A673 (cell line): Measurements from ENCODE around the gene GPT2. TPM values are rescaled to one million over a fixed set of nuclear protein-coding genes. Genes with fewer than 3 reads are reported as not detected.

Experiments
- Bru-seq: library from RNA; stranded (reverse); fragments of 400-500 nt; gene quantifications from one replicate; lab custom pipeline; 2021; lab: Mats Ljungman, UMichigan
- BruChase-seq, 2 experiments: library from RNA; stranded (reverse); fragments of 400-500 nt; gene quantifications; one replicate each; lab custom pipeline; 2021; lab: Mats Ljungman, UMichigan
- BruUV-seq: library from RNA; stranded (reverse); fragments of 400-500 nt; replicated peaks from 2 replicates; lab custom pipeline; 2021; lab: Mats Ljungman, UMichigan
- CTCF ChIA-PET: fragments of 300-600 bp; sonication (Branson Sonifier 250); formaldehyde crosslinking; loops from one replicate; lab custom pipeline; 2022; ENCODE audit warnings: antibody characterized with exemption; lab: Charles Lee
- POLR2A ChIA-PET: fragments of 300-600 bp; sonication (Branson Sonifier 250); formaldehyde crosslinking; loops from one replicate; lab custom pipeline; 2022; ENCODE audit warnings: antibody characterized with exemption; ENCODE audit not compliant: low non-redundant PET; lab: Charles Lee
- DNase-seq: peaks from one replicate; pipeline ENCODE4 v3.0.0-alpha.2; 2015; ENCODE audit warnings: low spot score
- H3K27ac ChIP-seq: fragments of 200-600 bp; sonication (generic); 2 replicates; pipeline ENCODE4 v1.5.1; 2016; ENCODE audit warnings: mixed run types, low read depth, mild to moderate bottlenecking, mixed read lengths, antibody characterized with exemption, low read length; ENCODE audit not compliant: poor library complexity, severe bottlenecking
- H3K27me3 ChIP-seq: fragments of 200-600 bp; sonication (generic); replicated peaks from 2 replicates; pipeline ENCODE4 v1.6.1; 2017; ENCODE audit warnings: mixed run types, low read depth, mild to moderate bottlenecking, mixed read lengths, antibody characterized with exemption, low read length; ENCODE audit not compliant: insufficient read depth, poor library complexity
- H3K36me3 ChIP-seq: fragments of 200-600 bp; sonication (generic); 2 replicates; pipeline ENCODE4 v1.6.1; 2016; ENCODE audit warnings: mixed run types, mild to moderate bottlenecking, mixed read lengths, antibody characterized with exemption, low read length; ENCODE audit not compliant: insufficient read depth, poor library complexity, severe bottlenecking
- H3K4me1 ChIP-seq: fragments of 200-600 bp; sonication (generic); 2 replicates; pipeline ENCODE4 v1.6.1; 2017; ENCODE audit warnings: mixed run types, mild to moderate bottlenecking, mixed read lengths, antibody characterized with exemption, low read length; ENCODE audit not compliant: insufficient read depth, poor library complexity, severe bottlenecking
- H3K4me3 ChIP-seq: fragments of 200-600 bp; sonication (generic); 2 replicates; pipeline ENCODE4 v1.5.1; 2016; ENCODE audit warnings: low read depth, mixed run types, mild to moderate bottlenecking, mixed read lengths, low read length; ENCODE audit not compliant: poor library complexity, severe bottlenecking
- H3K9me3 ChIP-seq: fragments of 200-600 bp; sonication (generic); 2 replicates; pipeline ENCODE4 v1.6.1; 2016; ENCODE audit warnings: mixed run types, low read depth, mild to moderate bottlenecking, mixed read lengths, antibody characterized with exemption, low read length; ENCODE audit not compliant: poor library complexity, severe bottlenecking
- CTCF ChIP-seq: fragments of 300-800, 200-600 bp; sonication (generic); conservative IDR thresholded peaks from 2 replicates; pipeline ENCODE4 v1.5.1; 2017; ENCODE audit warnings: low read depth, mild to moderate bottlenecking, antibody characterized with exemption, low read length, moderate library complexity, mixed read lengths
- EZH2 ChIP-seq: fragments of 200-600 bp; sonication (generic); IDR thresholded peaks from 2 replicates; pipeline ENCODE4 v1.6.1; 2017; ENCODE audit warnings: borderline replicate concordance, low read depth, mild to moderate bottlenecking, mixed read lengths, antibody characterized with exemption, low read length; ENCODE audit not compliant: poor library complexity, severe bottlenecking
- intact Hi-C: fragments of 100-400 bp; cut with micrococcal nuclease; formaldehyde crosslinking; loops from one replicate; pipeline ENCODE4 v1.10.0; 2022; ENCODE audit not compliant: unreplicated experiment
- long read RNA-seq: library from polyadenylated mRNA; stranded (forward); transcript quantifications from one replicate; pipeline ENCODE4 v2.0.0, GENCODE V29; 2022
- total RNA-seq: library from RNA; stranded (reverse); gene quantifications from 2 replicates; pipeline ENCODE4 v1.2.3, GENCODE V29; 2021

The GPT2 gene
- 38.8 and 53.7 TPM in 2 replicates for total RNA-seq
- percentile 64 among the genes with signal in this experiment for Bru-seq, nascent RNA
- percentile 68 among the genes with signal in this experiment for BruChase-seq, experiment 1, labeled RNA remaining after a 2-hour chase
- percentile 69 among the genes with signal in this experiment for BruChase-seq, experiment 2, labeled RNA remaining after a 6-hour chase
- long read RNA-seq, transcript GPT2-205 (3 exons, 3,205 nt) = minor isoform, 6 of 177 reads
- long read RNA-seq, transcript GPT2-201 (12 exons, 3,984 nt) = major isoform, 136 of 177 reads
- long read RNA-seq, partial matches to known transcripts = 9 of 177 reads
- long read RNA-seq, other reads (novel, unspliced or antisense) = 25 of 177 reads

GRCh38 chr16:46883690-46884512 is at the start of gene GPT2:
TSS of gene GPT2 (plus strand) at chr16:46884362. CDS start at chr16:46884716, 354 bp downstream.
- Histone ChIP-seq H3K27me3 (no peaks in the 10 kb centered on the region), H3K36me3 (no peaks in the 10 kb centered on the region), H3K9me3 (no peaks in the 10 kb centered on the region), H3K4me3 (peak within 1 kb of the TSS; percentile 96), H3K27ac (peak within 1 kb of the TSS; percentile 80), H3K4me1 (peaks cover 21% of the 10 kb centered on the region)
- BruUV-seq = no TSS peak
- CTCF ChIA-PET = no interaction called here
- DNase-seq = peak; percentile 92
- intact Hi-C loops = no loop called here
- POLR2A ChIA-PET = interaction anchor here (0.5 to 0.6 kb wide), 2 partner anchors 54 to 290 kb away, joined by 4 to 6 read pairs; no protein-coding TSS in a partner anchor
- TF ChIP-seq CTCF = no peak
- no peak for TF ChIP-seq EZH2

GRCh38 chr16:46836534-46837530 is 47.3 kb upstream of the GPT2 start:
- ChIA-PET POLR2A (no interaction called here), CTCF (no interaction called here)
- no peak for TF ChIP-seq EZH2
- no peak for TF ChIP-seq CTCF
- H3K27me3 ChIP-seq = no peaks in the 10 kb centered on the region
- H3K4me1 ChIP-seq = peaks cover under 1% of the 10 kb centered on the region
- BruUV-seq = no TSS peak
- DNase-seq = no peak
- H3K4me3 ChIP-seq = no peak overlapping the region
- intact Hi-C loops = no loop called here
- no peak overlapping the region for H3K27ac ChIP-seq
- no peaks in the 10 kb centered on the region for H3K9me3 ChIP-seq
- H3K36me3 ChIP-seq = no peaks in the 10 kb centered on the region

GRCh38 chr16:46839986-46840443 is 44.1 kb upstream of the GPT2 start:
- ChIA-PET POLR2A (no interaction called here), CTCF (no interaction called here)
- DNase-seq = no peak
- BruUV-seq = no TSS peak
- Histone ChIP-seq H3K9me3 (no peaks in the 10 kb centered on the region), H3K27me3 (no peaks in the 10 kb centered on the region), H3K4me1 (no peaks in the 10 kb centered on the region), H3K27ac (no peak overlapping the region), H3K36me3 (no peaks in the 10 kb centered on the region), H3K4me3 (no peak overlapping the region)
- no peak for TF ChIP-seq EZH2
- TF ChIP-seq CTCF = no peak
- intact Hi-C loops = no loop called here
